K562 (cell line): ENCODE results near the gene SMARCA1. TPM values are rescaled to one million over a fixed set of nuclear protein-coding genes. Genes with fewer than 3 reads are reported as not detected.

Source experiments
- ATAC-seq: fragments of 200-7000 bp; cut with Tn5 transposase; 3 replicates; pipeline ENCODE4 v1.9.1; 2020; ENCODE audit warnings: moderate library complexity
- BruUV-seq: library from RNA; stranded (reverse); fragments of 400-500 nt; replicated peaks from 2 replicates; lab custom pipeline; 2021; lab: Mats Ljungman, UMichigan
- CTCF ChIA-PET: fragments of 300-600 bp; formaldehyde crosslinking; extraction: SDS; loops from one replicate; lab custom pipeline; 2021; ENCODE audit warnings: low intra/inter-chr PET ratio; lab: Yijun Ruan, JAX
- POLR2A ChIA-PET: fragments of 300-600, 350-650 bp; sonication (Branson Sonifier 250); formaldehyde crosslinking; extraction: SDS; loops from one replicate; lab custom pipeline; 2021; ENCODE audit warnings: antibody characterized with exemption, inconsistent platforms; lab: Yijun Ruan, JAX
- DNase-seq, 4 experiments: peaks; one replicate each; pipeline versions ENCODE4 v3.0.0 to v3.0.0-alpha.2; 2011 to 2018; ENCODE audit warnings: low spot score in 3 of 4, mixed read lengths in 3 of 4; ENCODE audit errors: extremely low read depth in 1 of 4
- FAIRE-seq: peaks from 2 replicates; lab custom pipeline; 2011; peaks lifted over from hg19 to GRCh38; lab: Jason Lieb, UNC
- H2AFZ ChIP-seq: 2 replicates; pipeline ENCODE4 v1.6.0; 2011; ENCODE audit warnings: low read depth, low read length, control low read depth, inconsistent platforms
- H3K27ac ChIP-seq: fragments of 200-600 bp; 3 replicates; pipeline ENCODE4 v1.8.0; 2011; ENCODE audit warnings: low read depth, mild to moderate bottlenecking, control low read depth, inconsistent platforms, low read length, moderate library complexity, mixed read lengths; ENCODE audit errors: extremely low read depth
- H3K27me3 ChIP-seq, 2 experiments: fragments of 300-600 bp in 1 of 2; 2 replicates in 1 of 2; 3 replicates in 1 of 2; pipeline versions ENCODE4 v1.6.0 to v1.8.0; 2011; ENCODE audit warnings: inconsistent platforms in 2 of 2, low read length in 2 of 2, mild to moderate bottlenecking in 1 of 2, mixed read lengths in 1 of 2, moderate library complexity in 1 of 2; ENCODE audit not compliant: control insufficient read depth in 2 of 2, insufficient read depth in 2 of 2
- H3K36me3 ChIP-seq: fragments of 300-600 bp; 3 replicates; pipeline ENCODE4 v1.8.0; 2011; ENCODE audit warnings: mild to moderate bottlenecking, low read length, inconsistent platforms; ENCODE audit not compliant: control insufficient read depth, insufficient read depth
- H3K4me1 ChIP-seq, 2 experiments: fragments of 200-600 bp in 1 of 2; replicated peaks in 1 of 2; 2 replicates in 1 of 2; 3 replicates in 1 of 2; pipeline versions ENCODE4 v1.5.1 to v1.8.0; 2011; ENCODE audit warnings: inconsistent platforms in 2 of 2, low read length in 2 of 2, mild to moderate bottlenecking in 1 of 2, mixed read lengths in 1 of 2, moderate library complexity in 1 of 2; ENCODE audit not compliant: control insufficient read depth in 2 of 2, insufficient read depth in 2 of 2
- H3K4me2 ChIP-seq: 2 replicates; pipeline ENCODE4 v1.6.1; 2011; ENCODE audit warnings: low read length, control low read depth, inconsistent platforms, mixed read lengths; ENCODE audit not compliant: insufficient read depth
- H3K4me3 ChIP-seq: fragments of 200-600 bp; sonication (generic), shearing (Covaris generic); 2 replicates; pipeline ENCODE4 v1.5.1; 2016; ENCODE audit warnings: control low read depth, inconsistent platforms
- H3K79me2 ChIP-seq: fragments of 200-600 bp; 3 replicates; pipeline ENCODE4 v1.8.0; 2011; ENCODE audit warnings: low read length, inconsistent platforms; ENCODE audit not compliant: control insufficient read depth, insufficient read depth
- H3K9ac ChIP-seq, 2 experiments: 2 replicates each; pipeline versions ENCODE4 v1.6.0 to v1.6.1; 2011; ENCODE audit warnings: low read depth in 2 of 2, low read length in 2 of 2, control low read depth in 1 of 2, inconsistent platforms in 1 of 2, mild to moderate bottlenecking in 1 of 2, mixed read lengths in 1 of 2; ENCODE audit not compliant: insufficient read depth in 1 of 2
- H3K9me1 ChIP-seq: one replicate; pipeline ENCODE4 v1.6.0; 2011; ENCODE audit warnings: inconsistent platforms, mild to moderate bottlenecking, low read length, moderate library complexity; ENCODE audit not compliant: control insufficient read depth, insufficient read depth
- H3K9me3 ChIP-seq: replicated peaks from 2 replicates; pipeline ENCODE4 v1.5.1; 2011; ENCODE audit warnings: low read depth, low read length, inconsistent platforms; ENCODE audit not compliant: control insufficient read depth, insufficient read depth
- H4K20me1 ChIP-seq: replicated peaks from 2 replicates; pipeline ENCODE4 v1.6.1; 2011; ENCODE audit warnings: low read length, inconsistent platforms, mixed read lengths; ENCODE audit not compliant: control insufficient read depth, insufficient read depth
- CBFA2T3 ChIP-seq: fragments of 450-650 bp; IDR thresholded peaks from 2 replicates; pipeline ENCODE4 v1.6.1; 2017
- DACH1 ChIP-seq: fragments of 450-650 bp; IDR thresholded peaks from 2 replicates; pipeline ENCODE4 v1.6.1; 2018; ENCODE audit not compliant: partially characterized antibody
- GMEB1 ChIP-seq: fragments of 250-450 bp; sonication (Bioruptor Pico); IDR thresholded peaks from 2 replicates; pipeline ENCODE4 v1.4.0; 2020; ENCODE audit warnings: mild to moderate bottlenecking
- HEY1 ChIP-seq: fragments of 250-450 bp; sonication (Bioruptor Pico); IDR thresholded peaks from 2 replicates; pipeline ENCODE4 v1.5.0; 2020; ENCODE audit warnings: mild to moderate bottlenecking, moderate library complexity, borderline replicate concordance
- HMG20A ChIP-seq: fragments of 450-650 bp; formaldehyde crosslinking; conservative IDR thresholded peaks from 2 replicates; pipeline ENCODE4 v1.4.0; 2020; ENCODE audit warnings: mild to moderate bottlenecking, mixed read lengths
- NUFIP1 ChIP-seq: fragments of 450-650 bp; IDR thresholded peaks from 2 replicates; pipeline ENCODE4 v1.6.1; 2018; ENCODE audit not compliant: partially characterized antibody
- SMARCE1 ChIP-seq: fragments of 450-650 bp; IDR thresholded peaks from 2 replicates; pipeline ENCODE4 v1.7.1; 2016; ENCODE audit warnings: mild to moderate bottlenecking
- TBL1XR1 ChIP-seq, 2 experiments: IDR thresholded peaks; 2 replicates each; pipeline ENCODE4 v1.6.1; 2012; ENCODE audit warnings: improper control_type of control experiment in 2 of 2, low read length in 2 of 2, mild to moderate bottlenecking in 1 of 2
- ZBTB11 ChIP-seq, 3 experiments: fragments of 200-800 bp in 1 of 3; fragments of 250-450 bp in 1 of 3; fragments of 450-650 bp in 1 of 3; sonication (Bioruptor Pico) in 1 of 3; sonication (Bioruptor generic) in 1 of 3; formaldehyde crosslinking in 1 of 3; IDR thresholded peaks; 2 replicates each; pipeline versions ENCODE4 v1.6.1 to v1.8.0; 2016 to 2022; ENCODE audit warnings: mild to moderate bottlenecking in 2 of 3, missing genetic modification characterization in 2 of 3, missing compliant biosample characterization in 1 of 3, moderate library complexity in 1 of 3
- ZNF197 ChIP-seq: fragments of 200-800 bp; sonication (Bioruptor generic); IDR thresholded peaks from 2 replicates; pipeline ENCODE4 v1.6.1; 2016; ENCODE audit warnings: low read depth, missing genetic modification characterization, missing compliant biosample characterization
- WGBS: fragments of 100-300 bp; shearing (Covaris generic); methylation state at CpG from one replicate; pipeline ENCODE4 v1.1.6; 2016; ENCODE audit warnings: low coverage, mixed read lengths; ENCODE audit not compliant: insufficient coverage; ENCODE audit errors: missing lambda C conversion rate; 5-methylcytosine and 5-hydroxymethylcytosine counted together
- in situ Hi-C: fragments of 300-500 bp; cut with MboI; formaldehyde crosslinking; loops from 4 replicates; pipeline ENCODE4 v1.15.0; 2018; ENCODE audit warnings: inconsistent platforms, mixed read lengths
- intact Hi-C: fragments of 100-400 bp; cut with micrococcal nuclease; formaldehyde crosslinking; loops from 2 replicates; pipeline ENCODE4 v1.14.2; 2022
- polyA plus RNA-seq, 8 experiments: library from polyadenylated mRNA; depleted of rRNA in 4 of 8; stranded (reverse) in 5 of 8; unstranded in 3 of 8; fragments of >200 nt; fragmentation: Nextera tagmentation in 2 of 8; fragmentation: Illumina TruSeq in 1 of 8; extraction: Ambion mirVana in 2 of 8; extraction: Trizol in 1 of 8; gene quantifications; 2 replicates each; pipeline versions ENCODE4 v1.2.1 to v1.2.3, GENCODE V29; 2011 to 2014; ENCODE audit warnings: inconsistent platforms in 1 of 8, missing spikeins in 1 of 8
- total RNA-seq, 7 experiments: library from RNA; depleted of rRNA in 6 of 7; stranded (reverse); fragments of >200 nt in 6 of 7; fragmentation: Illumina TruSeq in 2 of 7; extraction: Trizol in 2 of 7; gene quantifications; 2 replicates each; pipeline versions ENCODE4 v1.2.1 to v1.2.3, GENCODE V29; 2011 to 2021; ENCODE audit warnings: low replicate concordance in 1 of 7

SMARCA1 gene
- total and polyA plus RNA-seq, 9 of the 15 experiments (the other 6 are each of a cell fraction or from before 2014, with no cell fraction given) = 0.42 to 3.0 (median 2.0) TPM

GRCh38 chrX:129545408-129545807 lies 22.1 kb upstream of the SMARCA1 start:
- peaks cover 0 to 7% of the 10 kb centered on the region in 2 experiments; a peak in 2 of 5 replicates for H3K4me1 ChIP-seq
- no peak overlapping the region for H3K27ac ChIP-seq
- no peak overlapping the region for H3K4me2 ChIP-seq
- CTCF ChIA-PET = no interaction called here
- ATAC-seq (no peak), DNase-seq (no peak), FAIRE-seq (no peak)
- TF ChIP-seq ZBTB11 (CRISPR knock-in tag; IDR thresholded peaks at IDR 0.05) (no peak), SMARCE1 (no peak), CBFA2T3 (no peak), NUFIP1 (no peak), TBL1XR1 (IDR thresholded peaks at IDR 0.05; ENCODE audit: low read length in 2 of 2) (no peak), DACH1 (no peak), HMG20A (no peak), ZNF197 (no peak), HEY1 (CRISPR knock-in tag) (no peak), GMEB1 (CRISPR knock-in tag) (no peak)
- no peaks in the 10 kb centered on the region for H3K27me3 ChIP-seq
- no peaks in the 10 kb centered on the region for H3K9me3 ChIP-seq
- WGBS = 80% methylated on average over 1 of the region's 1 CpG
- H3K4me3 ChIP-seq = no peak overlapping the region
- BruUV-seq = no TSS peak
- intact Hi-C loops = no loop called here
- no peaks in the 10 kb centered on the region for H3K9me1 ChIP-seq
- no peak overlapping the region for H3K9ac ChIP-seq
- POLR2A ChIA-PET = no interaction called here
- peaks cover 43% of the 10 kb centered on the region for H3K36me3 ChIP-seq
- no peaks in the 10 kb centered on the region for H4K20me1 ChIP-seq
- in situ Hi-C loops = no loop called here
- no peak overlapping the region for H2AFZ ChIP-seq
- peaks cover 12% of the 10 kb centered on the region for H3K79me2 ChIP-seq
